ENCODE data around the gene KPNB1.

- TF ChIP-seq CTCF (IDR thresholded peaks at IDR 0.05; ENCODE audit: insufficient read depth, low read length) (no peak), SPI1 (IDR thresholded peaks at IDR 0.05; ENCODE audit: borderline replicate concordance, low read depth) (no peak)
Measured at GRCh38 chr17:47711366-47712099, 61.8 kb downstream of the KPNB1 start.
